ENCODE measurements around the gene TMEM121. TPM values are rescaled to one million over a fixed set of nuclear protein-coding genes. Genes with fewer than 3 reads are reported as not detected.

Gene TMEM121
- total RNA-seq, 1 experiment from 2014 or later = not detected

- Histone ChIP-seq H3K27me3 (replicated peaks; ENCODE audit: control insufficient read depth, insufficient read depth, low read length) (no peaks in the 10 kb centered on the region), H3K36me3 (ENCODE audit: control insufficient read depth, insufficient read depth, low read length) (no peaks in the 10 kb centered on the region), H3K4me1 (no peaks in the 10 kb centered on the region), H3K4me3 (ENCODE audit: low read depth, low read length) (no peak overlapping the region), H3K9me3 (no peaks in the 10 kb centered on the region)
- BruUV-seq (replicated peaks) = no TSS peak
- ChIA-PET CTCF (no interaction called here), POLR2A (no interaction called here)
- Mint-ChIP-seq H3K36me3 (ENCODE audit: insufficient read depth, unreplicated experiment) (peaks cover 16% of the 10 kb centered on the region), H3K27ac (ENCODE audit: unreplicated experiment) (no peak overlapping the region), H3K4me3 (ENCODE audit: unreplicated experiment) (no peak overlapping the region), H3K9me3 (ENCODE audit: unreplicated experiment) (no peaks in the 10 kb centered on the region), H3K4me1 (ENCODE audit: low read depth, unreplicated experiment) (peaks cover 7% of the 10 kb centered on the region), H3K27me3 (ENCODE audit: insufficient read depth, unreplicated experiment) (peaks cover 13% of the 10 kb centered on the region)
- no peak for DNase-seq
- intact Hi-C loops (cut with micrococcal nuclease; ENCODE audit: unreplicated experiment) = no loop called here
- TF ChIP-seq CTCF (IDR thresholded peaks at IDR 0.05; ENCODE audit: insufficient read depth in 1 of 2, low read depth in 1 of 2, low read length in 1 of 2, severe bottlenecking in 1 of 2, unreplicated experiment in 1 of 2) = no peak
Observed at GRCh38 chr14:105505101-105505500, 21.3 kb upstream of the TMEM121 start.

GRCh38 chr14:105507247-105507646 lies 19.1 kb upstream of the TMEM121 start:
- Mint-ChIP-seq H3K36me3 (ENCODE audit: insufficient read depth, unreplicated experiment) (peaks cover 16% of the 10 kb centered on the region), H3K4me3 (ENCODE audit: unreplicated experiment) (no peak overlapping the region), H3K4me1 (ENCODE audit: low read depth, unreplicated experiment) (peaks cover 7% of the 10 kb centered on the region), H3K27ac (ENCODE audit: unreplicated experiment) (no peak overlapping the region), H3K27me3 (ENCODE audit: insufficient read depth, unreplicated experiment) (peaks cover 17% of the 10 kb centered on the region), H3K9me3 (ENCODE audit: unreplicated experiment) (no peaks in the 10 kb centered on the region)
- Histone ChIP-seq H3K4me3 (ENCODE audit: low read depth, low read length) (no peak overlapping the region), H3K27me3 (replicated peaks; ENCODE audit: control insufficient read depth, insufficient read depth, low read length) (no peaks in the 10 kb centered on the region), H3K4me1 (no peaks in the 10 kb centered on the region), H3K9me3 (no peaks in the 10 kb centered on the region), H3K36me3 (ENCODE audit: control insufficient read depth, insufficient read depth, low read length) (no peaks in the 10 kb centered on the region)
- no peak for DNase-seq
- intact Hi-C loops (cut with micrococcal nuclease; ENCODE audit: unreplicated experiment) = no loop called here
- no peak for TF ChIP-seq CTCF (IDR thresholded peaks at IDR 0.05; ENCODE audit: insufficient read depth in 1 of 2, low read depth in 1 of 2, low read length in 1 of 2, severe bottlenecking in 1 of 2, unreplicated experiment in 1 of 2)
- ChIA-PET POLR2A (no interaction called here), CTCF (no interaction called here)
- no TSS peak for BruUV-seq (replicated peaks)

- Histone ChIP-seq H3K36me3 (ENCODE audit: control insufficient read depth, insufficient read depth, low read length) (no peaks in the 10 kb centered on the region), H3K4me3 (ENCODE audit: low read depth, low read length) (no peak overlapping the region), H3K9me3 (no peaks in the 10 kb centered on the region), H3K27me3 (replicated peaks; ENCODE audit: control insufficient read depth, insufficient read depth, low read length) (no peaks in the 10 kb centered on the region), H3K4me1 (no peaks in the 10 kb centered on the region)
- no peak for DNase-seq
- Mint-ChIP-seq H3K4me3 (ENCODE audit: unreplicated experiment) (no peak overlapping the region), H3K36me3 (ENCODE audit: insufficient read depth, unreplicated experiment) (peaks cover 11% of the 10 kb centered on the region), H3K4me1 (ENCODE audit: low read depth, unreplicated experiment) (peaks cover 7% of the 10 kb centered on the region), H3K27me3 (ENCODE audit: insufficient read depth, unreplicated experiment) (peaks cover 17% of the 10 kb centered on the region), H3K27ac (ENCODE audit: unreplicated experiment) (no peak overlapping the region), H3K9me3 (ENCODE audit: unreplicated experiment) (no peaks in the 10 kb centered on the region)
- CTCF ChIA-PET = interaction anchor here (0.7 kb wide), 1 partner anchor 19 kb away, joined by 4 read pairs; no protein-coding TSS in a partner anchor
- BruUV-seq (replicated peaks) = no TSS peak
- no peak for TF ChIP-seq CTCF (IDR thresholded peaks at IDR 0.05; ENCODE audit: insufficient read depth in 1 of 2, low read depth in 1 of 2, low read length in 1 of 2, severe bottlenecking in 1 of 2, unreplicated experiment in 1 of 2)
- intact Hi-C loops (cut with micrococcal nuclease; ENCODE audit: unreplicated experiment) = no loop called here
- POLR2A ChIA-PET = no interaction called here
Observed at GRCh38 chr14:105508069-105508468, 18.3 kb upstream of the TMEM121 start.
